ENCODE measurements around the gene BICRAL.
"Not testable (repeated sequence)": the region's sequence is repeated elsewhere in the genome, so short reads cannot be mapped to it uniquely, and the experiment has no call there.

The BICRAL gene

GRCh38 chr6:42902429-42903263 lies 120.8 kb downstream of the BICRAL start:
- not testable (repeated sequence) for DNase-seq

- no peak for DNase-seq
Measured at GRCh38 chr6:42904467-42904866, 122.6 kb downstream of the BICRAL start.

- DNase-seq, result no peak
Measured at GRCh38 chr6:42907336-42907735, 125.5 kb downstream of the BICRAL start.

GRCh38 chr6:42909835-42910234 lies 128.0 kb downstream of the BICRAL start:
- no peak for DNase-seq

- no peak for DNase-seq
Measured at GRCh38 chr6:42911171-42912021, 129.5 kb downstream of the BICRAL start.

GRCh38 chr6:42914546-42914945 lies 132.7 kb downstream of the BICRAL start:
- no peak for DNase-seq

GRCh38 chr6:42915732-42916131 lies 133.9 kb downstream of the BICRAL start, which contains the start of gene PTCRA:
Gene PTCRA, plus strand, starts transcription at chr6:42916053. Its CDS starts 17 bp downstream, at chr6:42916070.
- no peak for DNase-seq

- no peak for DNase-seq
Measured at GRCh38 chr6:42916288-42916687, 134.4 kb downstream of the BICRAL start.

Measured in NCI-H2029 treated with DMSO at 0.1 percent for 48 hours (cell line).